ENCODE results near the gene SLC4A1.

- TF ChIP-seq POLR2A (IDR thresholded peaks at IDR 0.05) (peak in 1 of 2 donors; percentile 77), CTCF (IDR thresholded peaks at IDR 0.05) (no peak)
Measured at GRCh38 chr17:44221862-44222111, 46.1 kb downstream of the SLC4A1 start.
